Measurements from ENCODE around the gene ADGRL2.

DNA sequence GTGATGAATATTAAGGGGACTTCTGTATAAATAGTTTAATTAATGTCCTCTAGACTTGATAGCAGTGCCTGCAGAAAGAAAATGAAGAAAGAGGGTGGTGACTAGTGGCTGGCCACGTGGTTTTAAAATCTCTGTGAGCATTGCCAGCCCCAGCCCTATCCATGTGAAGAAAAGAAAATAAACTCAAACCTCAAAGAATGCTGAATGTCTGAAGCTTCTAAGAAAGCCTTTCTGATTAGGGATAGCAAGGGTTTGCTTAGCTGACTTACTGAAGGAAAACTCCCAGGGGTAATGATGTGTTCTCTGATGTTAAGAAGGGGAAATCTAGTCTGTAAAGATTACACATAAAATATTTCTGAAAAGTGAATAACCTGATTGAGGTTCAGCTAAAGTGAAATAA lies 31.8 kb downstream of the ADGRL2 start:
- TF ChIP-seq, protein P1, sequence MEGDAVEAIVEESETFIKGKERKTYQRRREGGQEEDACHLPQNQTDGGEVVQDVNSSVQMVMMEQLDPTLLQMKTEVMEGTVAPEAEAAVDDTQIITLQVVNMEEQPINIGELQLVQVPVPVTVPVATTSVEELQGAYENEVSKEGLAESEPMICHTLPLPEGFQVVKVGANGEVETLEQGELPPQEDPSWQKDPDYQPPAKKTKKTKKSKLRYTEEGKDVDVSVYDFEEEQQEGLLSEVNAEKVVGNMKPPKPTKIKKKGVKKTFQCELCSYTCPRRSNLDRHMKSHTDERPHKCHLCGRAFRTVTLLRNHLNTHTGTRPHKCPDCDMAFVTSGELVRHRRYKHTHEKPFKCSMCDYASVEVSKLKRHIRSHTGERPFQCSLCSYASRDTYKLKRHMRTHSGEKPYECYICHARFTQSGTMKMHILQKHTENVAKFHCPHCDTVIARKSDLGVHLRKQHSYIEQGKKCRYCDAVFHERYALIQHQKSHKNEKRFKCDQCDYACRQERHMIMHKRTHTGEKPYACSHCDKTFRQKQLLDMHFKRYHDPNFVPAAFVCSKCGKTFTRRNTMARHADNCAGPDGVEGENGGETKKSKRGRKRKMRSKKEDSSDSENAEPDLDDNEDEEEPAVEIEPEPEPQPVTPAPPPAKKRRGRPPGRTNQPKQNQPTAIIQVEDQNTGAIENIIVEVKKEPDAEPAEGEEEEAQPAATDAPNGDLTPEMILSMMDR (IDR thresholded peaks at IDR 0.05 in 8 of 11, conservative IDR thresholded peaks at IDR 0.05 in 3 of 11): no peak
- no peak for TF ChIP-seq POLR2A (IDR thresholded peaks at IDR 0.05)
